Non-pigmented ciliary epithelial cell (primary cell): ENCODE data around the gene MYBL2.
"Not testable (repeated sequence)": the region's sequence is repeated elsewhere in the genome, so short reads cannot be mapped to it uniquely, and the experiment has no call there.

Experiments
- DNase-seq: peaks from one replicate; pipeline ENCODE4 v3.0.0-alpha.2; 2010; ENCODE audit warnings: low read depth

The MYBL2 gene

DNA sequence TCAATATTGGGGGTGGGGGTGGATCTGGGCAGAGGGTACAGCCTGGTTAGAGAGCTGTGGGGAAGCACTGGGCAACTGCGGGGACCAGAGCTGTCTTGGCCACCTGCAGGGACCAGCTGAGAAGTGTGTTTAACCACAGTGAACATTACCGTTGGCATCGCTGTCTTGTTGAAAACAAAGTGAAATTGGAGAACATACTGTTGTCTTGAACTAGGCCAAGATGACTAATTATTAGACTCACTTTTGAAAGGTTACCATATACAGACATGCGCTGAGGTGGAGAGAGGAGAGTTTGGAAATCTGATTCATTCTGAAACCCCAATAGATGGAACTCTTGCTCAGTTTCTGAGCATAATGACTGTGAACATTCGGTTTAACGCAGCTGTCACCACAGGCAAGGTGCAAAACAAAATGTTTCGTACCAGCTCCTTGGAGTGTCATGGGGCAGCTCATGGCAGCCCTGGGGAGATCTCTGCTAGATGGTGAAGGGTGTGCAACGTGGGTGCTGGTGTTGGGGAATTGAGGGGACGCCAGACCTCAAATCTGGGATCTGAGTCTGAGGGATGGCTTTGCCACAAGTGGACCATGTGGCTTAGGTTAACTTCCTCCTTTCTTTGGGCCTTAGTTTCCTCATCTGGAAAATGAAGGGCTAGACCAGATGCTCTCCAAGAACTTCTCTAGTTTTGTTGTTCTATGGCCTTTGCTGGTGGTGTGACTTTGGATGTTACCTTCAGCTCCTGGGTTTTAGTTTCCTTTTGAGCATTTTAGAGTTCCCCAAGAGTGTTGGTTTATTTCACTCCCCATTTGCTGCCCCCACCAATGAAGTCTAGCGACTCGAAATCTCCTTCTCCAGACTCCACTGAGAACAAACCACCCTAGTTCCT lies 84.5 kb downstream of the MYBL2 start:
- peak; percentile 83 for DNase-seq

DNA sequence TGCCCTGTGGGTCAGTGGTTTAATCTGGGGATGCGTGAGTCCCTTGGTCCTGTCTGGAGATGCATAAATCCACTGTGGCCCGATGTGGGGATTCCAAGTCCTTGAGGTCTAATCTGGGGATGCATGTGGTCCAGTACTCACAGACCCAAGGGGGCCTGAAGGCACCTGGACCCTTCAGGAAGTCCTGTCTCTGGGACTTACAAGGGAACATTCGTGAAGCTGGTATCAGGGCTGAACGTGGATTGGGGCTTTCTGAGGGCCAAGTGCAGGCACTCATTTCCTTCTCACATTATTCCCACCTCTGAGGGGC lies 85.1 kb downstream of the MYBL2 start:
- no peak for DNase-seq

DNA sequence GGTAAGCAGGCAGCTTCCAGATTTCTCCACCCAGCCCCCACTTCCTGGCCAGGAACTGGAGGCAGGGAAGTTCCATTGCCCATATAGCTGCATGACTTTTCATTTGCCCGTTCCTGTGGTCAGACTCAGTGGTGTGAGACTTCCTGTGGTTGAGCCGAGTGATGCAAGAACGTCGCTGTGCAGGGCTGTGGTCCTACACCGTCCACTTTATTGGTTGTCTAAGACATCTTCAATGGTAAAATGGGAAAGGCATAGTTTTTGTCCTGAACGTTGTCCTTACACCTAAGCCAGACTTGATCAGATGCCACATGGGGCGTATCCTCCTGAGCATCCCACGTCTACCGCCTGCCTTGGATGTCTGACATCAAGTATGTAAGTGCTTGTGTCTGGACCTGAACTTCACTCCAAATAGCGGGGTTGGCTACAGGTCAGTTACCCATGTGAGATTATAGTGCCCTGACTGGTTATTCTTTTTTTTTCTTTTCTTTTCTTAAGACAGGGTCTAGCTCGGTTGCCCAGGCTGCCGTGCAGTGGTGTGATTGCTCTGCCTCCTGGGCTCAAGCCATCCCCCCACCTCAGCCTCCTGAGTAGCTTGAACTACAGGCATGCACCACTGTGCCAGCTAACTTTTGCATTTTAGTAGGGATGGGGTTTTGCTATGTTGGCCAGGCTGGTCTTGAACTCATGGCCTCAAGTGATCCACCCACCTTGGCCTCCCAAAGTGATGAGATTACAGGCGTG lies 85.8 kb downstream of the MYBL2 start:
- DNase-seq, result peak; percentile 91

DNA sequence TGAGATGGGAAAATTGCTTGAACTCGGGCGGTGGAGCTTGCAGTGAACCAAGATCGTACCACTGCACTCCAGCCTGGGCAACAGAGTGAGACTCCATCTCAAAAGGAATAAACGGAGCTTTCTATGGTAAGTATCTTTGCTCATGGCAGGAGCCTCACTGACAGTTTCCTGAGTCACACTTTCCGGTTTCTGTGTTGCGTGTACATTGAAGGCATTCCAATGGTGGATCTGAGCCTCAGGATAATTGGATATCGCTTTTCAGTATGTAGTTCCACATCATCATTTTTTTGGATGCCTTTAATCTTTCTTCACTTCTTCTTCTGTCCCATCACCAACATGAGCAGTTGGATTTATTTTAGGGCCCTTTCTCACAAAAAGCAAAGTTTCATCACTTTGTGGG lies 88.5 kb downstream of the MYBL2 start:
- peak; percentile 65 for DNase-seq

DNA sequence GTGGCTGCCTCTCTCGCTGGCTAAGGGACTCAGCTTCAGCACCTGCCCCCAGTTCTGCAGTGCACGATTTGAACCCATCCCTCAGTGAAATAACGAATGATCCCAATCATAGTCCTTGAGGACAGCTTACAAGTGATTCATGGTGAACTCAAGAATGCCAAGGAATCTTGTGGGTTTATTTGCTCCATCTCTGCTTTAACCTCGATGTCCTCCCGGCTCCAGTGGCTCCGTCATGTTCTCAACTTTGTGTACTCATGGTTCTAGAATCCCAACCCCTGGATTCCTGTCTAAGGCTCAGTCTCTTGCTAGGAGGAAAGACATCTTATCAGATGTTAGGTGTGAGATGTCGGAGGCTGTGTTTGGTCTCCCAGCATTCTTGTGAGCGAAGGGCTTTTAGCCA lies 88.9 kb downstream of the MYBL2 start:
- peak; percentile 83 for DNase-seq

DNA sequence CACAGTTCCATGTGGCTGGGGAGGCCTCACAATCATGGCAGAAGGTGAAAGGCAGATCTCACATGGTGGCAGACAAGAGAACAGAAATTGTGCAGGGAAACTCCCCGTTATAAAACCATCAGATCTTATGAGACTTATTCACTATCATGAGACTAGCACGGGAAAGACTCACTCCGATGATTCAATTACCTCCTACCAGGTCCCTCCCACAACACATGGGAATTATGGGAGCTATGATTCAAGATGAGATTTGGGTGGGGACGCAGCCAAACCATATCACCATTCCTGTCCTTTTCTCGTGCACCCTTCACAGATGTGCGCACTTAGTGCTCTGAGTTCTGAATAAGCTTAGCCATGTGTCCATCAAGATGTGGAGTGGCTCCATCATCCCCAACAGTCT lies 91.0 kb downstream of the MYBL2 start:
- DNase-seq, result not testable (repeated sequence)

DNA sequence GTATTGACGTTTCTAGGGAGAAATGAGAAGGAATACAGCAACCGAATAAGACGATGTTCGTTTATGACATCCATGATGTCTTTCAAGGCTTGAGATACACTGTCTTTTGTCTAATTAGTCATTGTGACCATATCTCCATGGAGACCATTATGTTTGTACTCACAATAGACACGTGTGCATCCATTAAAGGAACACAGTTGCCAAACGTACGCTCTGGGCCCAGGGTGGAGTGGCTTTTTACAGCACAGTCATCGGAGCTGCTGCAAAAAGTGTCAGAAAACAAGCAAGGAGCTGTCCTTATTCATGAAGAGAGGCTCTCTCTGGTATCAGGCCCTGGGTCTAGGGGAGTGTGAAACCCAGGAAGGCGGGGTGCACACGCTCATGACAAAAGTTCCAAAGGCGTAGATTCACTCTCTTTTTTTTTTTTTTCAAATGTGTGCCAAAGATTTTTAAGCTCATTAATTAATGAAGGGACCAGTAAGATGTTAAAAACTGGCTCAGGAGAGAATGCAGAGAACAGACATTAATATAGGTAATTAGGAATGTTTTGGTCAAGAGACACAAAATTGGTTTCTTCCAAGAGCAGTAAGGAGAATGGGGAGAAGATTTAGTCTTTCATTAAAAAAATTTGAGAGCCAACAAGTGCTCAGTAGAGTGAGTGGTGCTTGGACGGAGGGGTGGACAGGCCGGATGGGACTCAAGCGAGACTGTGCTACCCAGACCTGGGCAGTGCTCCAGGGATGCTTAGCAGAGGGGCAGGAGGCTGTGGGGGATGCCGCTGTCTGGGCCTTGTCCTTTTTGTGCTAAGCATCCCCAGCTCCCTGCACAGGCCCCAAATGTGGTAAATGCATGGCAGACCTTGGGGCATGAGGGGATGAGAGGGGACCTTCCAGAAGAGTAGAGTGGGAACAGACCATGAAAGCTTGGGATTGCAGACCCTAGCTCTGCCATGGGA lies 94.7 kb downstream of the MYBL2 start:
- no peak for DNase-seq

DNA sequence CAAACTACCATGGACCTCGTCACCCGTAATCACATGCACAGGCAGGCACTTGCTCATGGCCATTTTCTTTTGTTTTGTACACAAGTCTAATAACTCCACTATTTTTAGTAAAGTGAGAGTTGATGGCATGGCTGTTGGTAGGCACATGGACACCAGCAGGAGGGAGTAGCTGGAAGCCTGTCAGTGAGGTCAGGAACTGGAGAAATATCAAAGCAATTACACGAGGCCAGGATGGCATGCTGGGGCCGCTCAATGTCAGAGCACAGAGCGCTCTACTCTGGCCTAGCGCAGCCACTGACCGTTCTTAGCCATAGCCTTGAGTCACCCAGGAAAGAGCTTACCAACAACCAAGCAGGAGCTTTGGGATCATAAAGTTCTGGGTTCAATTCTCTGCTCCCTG lies 96.0 kb downstream of the MYBL2 start:
- no peak for DNase-seq

DNA sequence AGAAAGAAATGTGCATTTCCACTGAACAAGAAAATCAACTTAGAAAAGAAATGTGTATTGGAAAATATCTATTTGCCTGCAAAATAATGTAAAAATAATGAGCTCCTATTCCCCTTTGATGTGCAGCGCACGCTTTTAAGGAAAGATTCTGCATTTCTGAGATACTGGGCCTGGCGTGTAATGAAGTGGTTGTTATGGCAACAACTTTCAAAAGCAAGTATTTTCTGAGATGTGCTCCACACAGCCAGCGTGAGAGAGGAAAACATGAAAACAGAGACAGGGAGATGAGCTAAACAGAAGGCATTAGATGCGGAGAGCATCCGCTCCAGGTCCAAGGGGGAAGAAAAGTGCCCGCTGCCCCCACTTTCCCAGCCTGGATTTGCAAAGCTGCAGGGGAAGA lies 99.0 kb downstream of the MYBL2 start:
- DNase-seq, result no peak
